HG02885 (cell line): ENCODE data around the gene SOD2.

ENCODE experiments used
- ATAC-seq: cut with Tn5 transposase; IDR thresholded peaks from one replicate; pipeline ENCODE4 v1.9.1; 2021; ENCODE audit warnings: mild to moderate bottlenecking; ENCODE audit not compliant: unreplicated experiment, poor library complexity

SOD2 gene

DNA sequence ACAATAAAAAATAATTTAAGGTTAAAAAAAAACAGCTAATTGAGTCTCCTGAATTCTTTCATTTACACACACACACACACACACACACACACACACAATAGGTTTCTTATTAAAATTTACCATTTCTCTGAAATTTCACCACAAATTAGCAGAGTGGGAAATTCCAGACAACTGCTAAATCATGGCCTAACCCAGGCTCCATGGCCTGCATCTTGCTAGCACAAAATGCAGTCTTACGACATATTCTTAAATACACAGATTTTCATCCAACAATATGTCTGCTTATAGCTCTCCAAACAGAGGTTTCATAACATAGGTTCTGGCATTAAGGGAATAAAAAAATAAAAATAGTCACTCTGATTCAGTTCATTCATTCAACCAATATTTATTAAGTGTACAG, 46.9 kb downstream of the SOD2 start:
- ATAC-seq, result no peak

DNA sequence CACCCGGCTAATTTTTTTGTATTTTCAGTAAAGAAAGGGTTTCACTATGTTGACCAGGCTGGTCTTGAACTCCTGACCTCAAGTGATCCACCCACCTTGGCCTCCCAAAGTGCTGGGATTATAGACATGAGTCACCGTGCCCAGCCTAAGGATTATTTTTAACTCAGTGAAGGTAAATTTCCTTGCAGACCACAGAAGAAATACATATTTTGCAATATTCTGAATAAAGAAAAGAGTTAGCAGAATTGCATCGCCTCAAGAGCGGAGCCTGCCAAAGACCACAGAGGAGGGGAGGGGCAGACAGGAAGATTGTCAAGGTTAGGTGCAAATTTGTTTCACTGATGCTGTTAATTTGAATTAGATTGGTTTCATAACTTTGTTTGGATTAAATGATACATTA, 47.4 kb downstream of the SOD2 start:
- ATAC-seq, result no peak
